ENCODE data around the gene GNB4. TPM values are rescaled to one million over a fixed set of nuclear protein-coding genes. Genes with fewer than 3 reads are reported as not detected.

GNB4 gene
- total RNA-seq, 4 donors from 2014 or later, result 14.5 to 43.7 (median 28.8) TPM

Small RNA genes within 50 kb of the gene (small RNA-seq; reads per million reads assigned to genes)
- not detected for gene AC007620.1

Other genes starting within 250 kb of the GNB4 start
- 1 to 10 TPM; 4.4 to 8.1 (median 5.1) TPM for gene KCNMB3, start 200.4 kb downstream of the GNB4 start, total RNA-seq
- 10 to 100 TPM; 59.0 to 97.4 (median 76.4) TPM for gene ZNF639, start 128.4 kb downstream of the GNB4 start, total RNA-seq
- 10 to 100 TPM; 43.3 to 45.7 (median 44.6) TPM for gene MFN1, start 103.8 kb downstream of the GNB4 start, total RNA-seq
- gene ACTL6A, start 111.5 kb upstream of the GNB4 start, total RNA-seq, result 10 to 100 TPM; 40.8 to 72.2 (median 49.8) TPM
- gene MRPL47, start 153.2 kb upstream of the GNB4 start, total RNA-seq, result 10 to 100 TPM; 26.1 to 39.1 (median 32.1) TPM
- 100 to 1,000 TPM; 111 to 149 (median 122) TPM for gene NDUFB5, start 153.3 kb upstream of the GNB4 start, total RNA-seq
- 10 to 100 TPM; 16.7 to 31.6 (median 25.4) TPM for gene USP13, start 201.6 kb upstream of the GNB4 start, total RNA-seq

Data from thyroid gland (tissue), 4 donors.